Stimulated activated CD4-positive, alpha-beta T cell treated with anti-CD3 and anti-CD28 coated beads, Interleukin-15, amount 100 ng/mL, for 48 hours (primary cell): ENCODE data around the gene APCDD1L.
A peak's percentile ranks its signal among the peaks of the same experiment; 100 is the strongest.

Source experiments
- DNase-seq, 2 donors: peaks; one replicate each; pipeline ENCODE4 v3.0.0-alpha.2; 2020; ENCODE audit warnings: low read depth in 2 of 2

APCDD1L gene

DNA sequence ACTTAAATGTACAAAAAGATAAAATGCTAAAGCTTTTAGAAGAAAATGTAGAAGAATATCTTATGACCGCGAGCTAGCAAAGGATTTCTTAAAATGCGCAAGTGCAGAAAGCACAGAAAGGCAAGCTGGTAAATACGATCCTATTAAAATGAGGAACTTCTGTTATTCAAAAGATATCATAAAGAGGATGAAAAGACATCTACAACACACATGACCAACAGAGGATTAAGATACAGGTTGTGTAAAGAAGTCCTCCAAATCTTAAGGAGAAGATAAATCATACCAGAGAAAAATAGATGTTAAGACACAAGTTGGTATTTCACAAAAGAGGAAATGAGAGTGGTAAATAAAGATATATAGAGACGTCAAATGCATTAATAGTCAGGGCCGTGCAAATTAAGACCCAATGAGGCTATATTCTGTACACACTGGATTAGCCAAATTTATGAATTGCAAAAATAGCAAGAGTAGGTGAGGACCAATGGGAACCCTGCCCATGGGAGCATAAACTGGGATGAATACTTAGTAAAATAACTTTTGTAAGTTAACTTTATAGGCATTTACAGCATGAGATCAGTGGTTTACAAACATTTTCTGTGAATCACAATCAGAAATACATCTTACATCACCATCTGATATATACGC, 23.0 kb downstream of the APCDD1L start:
- DNase-seq: no peak

DNA sequence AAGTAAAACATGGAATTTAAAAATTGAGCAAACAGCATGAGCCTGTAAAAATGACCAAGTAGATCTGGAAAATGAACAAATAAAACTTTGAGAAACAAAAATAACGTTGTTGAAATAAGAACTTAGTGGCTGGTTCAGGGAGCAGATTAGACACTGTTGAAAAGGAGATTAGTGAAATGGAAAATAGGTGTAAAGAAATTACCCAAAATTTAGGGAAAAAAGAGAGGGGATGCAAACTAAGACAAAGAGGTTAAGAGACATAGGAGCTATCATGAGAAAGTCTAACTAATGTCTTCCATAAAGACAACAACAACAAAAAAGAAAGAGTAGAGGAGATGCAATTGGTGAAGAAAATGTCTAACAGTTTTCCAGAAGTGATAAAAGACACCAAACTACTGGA, 29.0 kb downstream of the APCDD1L start:
- DNase-seq: no peak

DNA sequence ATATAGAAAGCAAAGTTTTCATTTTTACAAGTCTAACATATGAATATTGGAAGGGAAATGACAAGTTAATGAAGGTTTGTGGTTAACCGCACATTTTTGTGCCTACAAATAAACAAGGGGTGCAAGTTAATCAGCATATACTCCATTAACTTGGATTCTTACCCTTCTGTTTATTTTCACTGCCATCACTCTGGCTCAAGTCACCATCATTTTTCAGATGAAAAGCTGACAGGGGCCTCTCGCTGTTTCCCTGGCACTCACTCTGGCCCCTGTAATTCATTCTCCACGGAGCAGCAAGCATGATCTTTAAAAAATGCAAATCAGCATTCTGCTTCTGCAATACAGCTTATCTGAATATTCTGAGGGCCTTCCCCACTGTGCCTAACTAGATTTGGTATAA, 29.8 kb downstream of the APCDD1L start:
- DNase-seq: no peak

GRCh38 chr20:58483470-58483869, 31.7 kb downstream of the APCDD1L start:
- DNase-seq: no peak

DNA sequence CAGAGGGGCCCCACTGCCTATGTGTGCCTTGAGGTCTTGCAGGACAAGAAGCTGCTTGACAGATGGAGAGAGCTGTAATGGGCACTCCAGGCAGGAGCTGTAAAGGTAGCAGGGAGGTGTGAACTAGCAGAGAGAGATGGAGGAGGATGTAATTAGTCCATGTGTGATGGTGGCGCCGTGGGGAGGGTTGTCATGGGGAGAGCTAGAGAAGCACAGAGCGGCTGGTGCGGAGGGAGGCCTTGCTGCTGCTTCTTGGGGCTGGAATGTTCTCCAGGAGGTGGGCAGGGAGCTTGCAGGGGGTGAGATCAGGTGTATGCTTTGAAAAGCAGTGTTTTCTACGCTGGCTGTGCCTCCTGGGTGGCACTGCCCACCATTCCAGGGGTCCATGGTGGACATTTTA, 32.1 kb downstream of the APCDD1L start:
- no peak for DNase-seq

- no peak for DNase-seq
Observed at GRCh38 chr20:58482416-58482815, 32.8 kb downstream of the APCDD1L start.

- DNase-seq: peak; percentile 33 to 59
Observed at GRCh38 chr20:58481481-58482021, 33.6 kb downstream of the APCDD1L start.

DNA sequence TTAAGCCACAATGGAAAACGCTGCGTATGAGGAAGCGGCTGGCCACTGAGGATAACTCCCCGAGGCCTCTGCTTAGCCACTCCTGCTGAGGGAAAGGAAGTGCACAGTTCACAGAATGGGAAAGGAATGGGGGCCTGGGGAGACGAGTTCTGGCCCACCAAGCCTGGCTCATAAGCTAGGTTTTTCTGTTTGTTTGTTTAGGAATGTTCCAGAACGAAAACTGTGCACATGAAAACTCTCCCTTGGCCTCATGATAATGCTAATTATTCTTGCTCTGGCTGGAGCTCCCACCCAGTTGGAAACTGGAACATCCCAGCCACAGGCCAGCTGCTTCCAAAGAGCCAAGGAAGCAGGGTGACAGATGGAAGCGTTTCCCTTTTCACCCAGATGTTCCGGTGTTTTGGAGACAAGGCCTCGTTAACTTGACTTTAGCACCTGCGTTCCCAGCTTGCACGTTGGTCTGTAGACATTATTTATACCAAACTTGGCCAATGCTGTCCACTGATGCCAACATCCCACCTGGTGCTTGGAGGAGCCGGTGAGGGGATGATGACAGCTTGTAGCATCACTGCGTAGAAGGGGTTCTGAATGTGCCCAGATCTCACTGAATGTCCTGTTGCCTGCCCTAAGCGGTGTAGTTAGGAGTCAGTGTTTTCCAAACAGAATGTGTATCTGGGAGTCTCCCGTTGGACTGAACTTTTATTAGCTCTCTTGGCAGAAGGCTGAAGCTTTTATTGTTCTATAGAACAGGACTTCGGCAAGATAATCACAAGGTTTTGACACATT, 34.5 kb downstream of the APCDD1L start:
- no peak for DNase-seq

- no peak for DNase-seq
Observed at GRCh38 chr20:58479726-58480440, 35.3 kb downstream of the APCDD1L start.

DNA sequence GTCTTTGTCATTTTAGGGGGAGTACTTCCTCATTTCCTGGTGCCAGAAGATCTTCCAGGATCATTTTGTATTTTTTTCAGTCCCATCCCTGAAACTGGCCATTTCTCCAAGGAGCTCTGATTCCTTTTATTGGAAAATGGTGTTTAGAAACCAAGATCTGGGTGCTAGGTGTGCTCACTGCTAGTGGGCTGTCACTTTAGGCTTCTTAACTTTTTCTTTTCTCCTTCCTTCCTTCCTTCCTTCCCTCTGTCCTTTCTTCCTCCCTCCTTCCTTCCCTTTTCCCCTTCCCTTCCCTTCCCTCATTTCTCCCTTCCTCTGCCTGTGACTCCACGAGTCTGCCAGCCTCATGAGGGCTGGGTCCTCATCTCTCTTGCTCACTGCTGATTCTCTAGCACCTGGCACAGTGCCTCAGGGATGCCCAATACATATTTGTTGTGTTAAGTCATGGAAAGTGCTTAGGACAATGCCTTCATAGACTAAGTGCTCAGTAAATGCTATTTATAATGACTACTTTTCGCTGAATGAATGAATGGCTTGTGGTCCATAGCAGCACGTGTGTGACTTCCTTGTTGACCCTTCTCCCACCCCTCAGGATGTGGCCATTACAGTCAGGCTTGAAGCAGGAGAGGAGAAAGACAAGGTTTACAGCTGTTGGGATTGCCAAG, 36.9 kb downstream of the APCDD1L start:
- no peak for DNase-seq

- no peak for DNase-seq
Observed at GRCh38 chr20:58475466-58475865, 39.7 kb downstream of the APCDD1L start.

- DNase-seq: no peak
Observed at GRCh38 chr20:58473453-58474425, 41.5 kb downstream of the APCDD1L start.

GRCh38 chr20:58472273-58473018, 42.8 kb downstream of the APCDD1L start:
- no peak for DNase-seq

- DNase-seq: no peak
Observed at GRCh38 chr20:58471193-58472164, 43.7 kb downstream of the APCDD1L start.

DNA sequence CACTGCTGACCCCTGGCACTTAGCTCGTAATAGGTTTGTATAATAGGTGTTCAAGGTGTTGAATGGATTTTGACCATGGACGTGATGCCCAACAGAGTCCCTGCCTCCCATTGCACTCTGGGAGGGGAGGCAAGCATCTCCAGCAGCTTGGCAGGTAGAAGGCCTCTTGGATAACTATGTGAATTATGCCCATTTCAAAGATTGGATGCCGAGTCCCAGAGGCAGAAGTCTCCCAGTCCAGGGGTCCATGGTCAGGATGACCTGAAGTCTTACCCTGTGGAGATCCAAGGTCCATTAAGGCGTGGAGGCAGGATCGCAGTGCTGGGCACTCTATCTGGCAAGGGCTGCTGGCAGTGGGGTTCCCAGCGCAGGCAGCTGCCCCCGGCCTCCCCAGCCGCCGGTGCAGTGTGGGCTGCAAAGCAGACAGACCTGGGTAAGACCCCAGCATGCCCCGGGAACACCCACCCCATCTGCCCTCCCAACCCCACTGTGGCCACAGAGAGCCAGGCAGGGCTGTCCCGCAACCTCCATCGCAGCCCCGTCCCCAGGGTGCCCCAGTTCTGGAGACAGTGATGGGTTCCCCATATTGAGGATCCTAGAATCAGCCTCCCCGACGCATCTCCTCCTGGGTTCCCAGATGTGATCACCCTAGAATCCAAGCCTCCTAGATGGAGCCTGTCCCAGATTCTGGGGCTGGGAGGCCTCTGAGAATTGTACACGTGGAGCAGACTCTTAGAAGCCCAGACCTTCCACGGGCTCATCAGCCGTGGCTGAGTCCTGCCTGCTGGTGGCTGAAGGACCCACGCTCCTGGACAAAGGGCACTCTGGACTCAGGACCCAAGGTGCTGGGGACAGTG, 44.6 kb downstream of the APCDD1L start:
- DNase-seq: no peak

DNA sequence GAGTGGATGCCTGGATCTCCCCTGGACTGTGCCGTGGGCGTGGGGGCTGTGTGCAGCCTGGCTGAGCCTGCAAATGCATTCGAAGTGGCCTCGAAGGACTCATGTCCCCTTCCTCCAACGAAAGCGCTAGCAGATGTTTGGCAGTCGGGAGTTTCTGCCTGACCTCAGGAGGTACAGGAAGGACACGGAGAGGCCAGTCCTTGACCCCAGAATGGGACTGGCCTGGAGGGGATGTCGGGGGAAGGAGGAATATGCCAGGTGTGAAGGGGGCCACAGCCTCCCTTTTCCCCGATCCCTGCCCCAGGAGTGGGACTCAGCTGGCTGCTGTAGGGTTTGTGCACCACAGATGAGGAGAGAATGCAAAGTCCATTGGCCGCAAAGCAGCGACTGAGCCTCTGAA, 45.6 kb downstream of the APCDD1L start:
- no peak for DNase-seq

DNA sequence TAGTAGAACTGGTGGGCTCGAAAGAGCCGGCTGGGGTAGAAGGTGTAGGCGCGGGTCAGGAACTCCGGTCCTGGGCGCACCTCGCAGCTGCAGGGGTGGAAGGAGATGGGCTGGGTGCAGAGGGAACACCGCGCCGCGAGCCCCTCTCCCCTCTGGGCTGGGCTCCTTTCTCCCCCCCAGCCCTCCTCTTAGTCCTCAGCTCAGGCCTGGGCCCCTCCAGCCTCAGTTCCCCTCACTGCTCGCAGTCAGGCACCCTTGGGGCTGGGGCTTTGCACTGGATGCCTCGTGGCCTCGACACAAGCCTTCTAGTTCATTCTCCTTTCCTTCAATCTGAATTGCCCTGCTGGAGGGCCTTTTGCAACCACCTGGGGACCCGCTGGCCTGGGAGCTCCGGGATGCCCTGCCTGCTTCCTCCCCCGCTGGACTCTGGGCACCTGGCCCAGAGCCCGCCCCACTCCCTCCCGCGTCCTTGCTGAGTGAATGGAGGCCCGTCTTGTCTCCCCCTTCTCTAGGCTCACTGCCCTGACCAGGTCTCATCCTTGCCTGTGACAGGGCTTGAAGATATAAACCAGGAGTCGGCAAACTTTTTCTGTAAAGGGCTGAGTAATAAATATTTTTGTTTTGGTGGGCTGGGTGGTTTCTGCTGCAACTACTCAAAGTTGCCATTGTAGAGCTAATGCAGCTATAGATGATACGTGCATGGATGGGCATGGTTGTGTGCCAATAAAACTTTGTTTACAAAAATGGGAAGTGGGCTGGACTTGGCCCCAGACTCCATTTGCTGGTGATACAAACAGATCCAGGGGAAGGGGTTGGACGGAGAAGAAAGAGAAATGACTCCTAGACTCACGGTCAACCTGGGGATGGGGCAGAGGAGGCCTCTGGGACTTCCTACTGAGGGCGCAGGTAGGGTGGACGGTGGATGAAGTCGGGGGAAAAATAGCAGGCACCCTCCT, 47.3 kb downstream of the APCDD1L start:
- DNase-seq: no peak
